ENCODE results near the gene DDX18.

The DDX18 gene

DNA sequence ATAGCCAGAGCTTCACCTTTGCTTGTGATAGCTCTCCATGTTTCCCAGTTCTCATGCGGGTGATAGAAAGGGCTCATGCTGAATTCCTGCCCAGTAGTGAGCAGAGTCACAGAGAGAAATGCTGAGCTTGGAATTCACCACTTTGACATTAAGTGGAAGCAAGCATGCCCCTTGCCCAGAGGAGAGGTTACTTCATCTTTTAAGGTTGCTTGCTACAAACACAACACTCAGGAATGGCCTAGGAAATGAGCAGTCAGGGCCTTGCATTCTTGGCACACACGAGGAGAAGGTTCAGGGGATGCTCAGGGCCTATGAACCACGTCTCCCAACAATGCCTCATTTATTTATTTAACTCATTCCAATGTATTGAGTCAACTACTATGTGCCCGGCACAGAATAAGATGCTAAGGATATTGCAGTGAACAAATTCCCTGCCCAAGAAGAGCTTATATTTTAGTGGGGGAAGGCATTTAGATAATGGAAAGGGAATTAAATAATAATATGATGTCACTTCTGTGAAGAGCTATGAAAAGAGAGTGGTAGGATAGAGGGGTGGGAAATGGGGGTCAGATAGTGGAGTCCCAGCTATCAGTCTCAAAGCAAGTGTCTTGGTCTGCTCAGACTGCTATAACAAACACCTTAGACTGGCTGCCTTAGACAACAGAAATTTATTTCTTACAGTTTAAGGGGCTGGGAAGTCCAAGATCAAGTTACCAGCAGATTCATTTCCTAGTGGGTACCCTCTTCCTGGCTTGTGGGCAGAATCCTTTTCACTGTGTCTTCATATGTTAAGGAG, 42.1 kb downstream of the DDX18 start:
- Histone ChIP-seq H3K79me2 (no peaks in the 10 kb centered on the region), H3K9ac (no peak overlapping the region), H3K27me3 (ENCODE audit: control insufficient read depth, insufficient read depth, low read length) (no peaks in the 10 kb centered on the region), H3K4me3 (ENCODE audit: low read depth, low read length) (no peak overlapping the region), H3K9me3 (ENCODE audit: control insufficient read depth, low read length) (no peaks in the 10 kb centered on the region), H3K27ac (peak overlapping the region; percentile 88), H3K4me1 (peaks cover 41% of the 10 kb centered on the region), H3K36me3 (ENCODE audit: control insufficient read depth, insufficient read depth, low read length) (no peaks in the 10 kb centered on the region), H2AFZ (peak overlapping the region; percentile 25), H3K4me2 (ENCODE audit: low read length) (no peak overlapping the region)
- TF ChIP-seq, protein P1, sequence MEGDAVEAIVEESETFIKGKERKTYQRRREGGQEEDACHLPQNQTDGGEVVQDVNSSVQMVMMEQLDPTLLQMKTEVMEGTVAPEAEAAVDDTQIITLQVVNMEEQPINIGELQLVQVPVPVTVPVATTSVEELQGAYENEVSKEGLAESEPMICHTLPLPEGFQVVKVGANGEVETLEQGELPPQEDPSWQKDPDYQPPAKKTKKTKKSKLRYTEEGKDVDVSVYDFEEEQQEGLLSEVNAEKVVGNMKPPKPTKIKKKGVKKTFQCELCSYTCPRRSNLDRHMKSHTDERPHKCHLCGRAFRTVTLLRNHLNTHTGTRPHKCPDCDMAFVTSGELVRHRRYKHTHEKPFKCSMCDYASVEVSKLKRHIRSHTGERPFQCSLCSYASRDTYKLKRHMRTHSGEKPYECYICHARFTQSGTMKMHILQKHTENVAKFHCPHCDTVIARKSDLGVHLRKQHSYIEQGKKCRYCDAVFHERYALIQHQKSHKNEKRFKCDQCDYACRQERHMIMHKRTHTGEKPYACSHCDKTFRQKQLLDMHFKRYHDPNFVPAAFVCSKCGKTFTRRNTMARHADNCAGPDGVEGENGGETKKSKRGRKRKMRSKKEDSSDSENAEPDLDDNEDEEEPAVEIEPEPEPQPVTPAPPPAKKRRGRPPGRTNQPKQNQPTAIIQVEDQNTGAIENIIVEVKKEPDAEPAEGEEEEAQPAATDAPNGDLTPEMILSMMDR (IDR thresholded peaks at IDR 0.05) = no peak

DNA sequence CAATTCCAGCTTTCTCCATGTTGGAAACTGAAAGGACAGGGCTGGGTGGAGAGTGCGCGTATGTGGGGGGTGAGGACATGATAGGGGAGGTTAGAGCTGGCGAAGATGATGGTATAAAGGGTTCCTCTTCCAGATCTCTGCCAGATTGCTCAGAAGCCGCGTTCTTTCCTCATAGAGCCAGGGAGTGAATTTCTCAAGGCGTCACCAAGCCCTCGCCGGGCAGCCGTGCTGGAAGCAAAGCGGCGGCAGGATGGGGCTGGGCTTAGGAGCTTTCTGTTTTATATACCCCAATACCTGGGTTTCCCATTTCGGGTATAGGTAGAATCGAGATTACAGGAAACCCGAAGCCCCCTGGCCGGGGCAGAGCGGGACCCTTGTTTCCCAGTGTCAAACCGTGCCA, 43.8 kb downstream of the DDX18 start:
- H3K9ac ChIP-seq = no peak overlapping the region
- peaks cover 32% of the 10 kb centered on the region for H3K4me1 ChIP-seq
- no peaks in the 10 kb centered on the region for H3K36me3 ChIP-seq (ENCODE audit: control insufficient read depth, insufficient read depth, low read length)
- no peaks in the 10 kb centered on the region for H3K27me3 ChIP-seq (ENCODE audit: control insufficient read depth, insufficient read depth, low read length)
- TF ChIP-seq, protein P1 (IDR thresholded peaks at IDR 0.05) = no peak
- no peak overlapping the region for H2AFZ ChIP-seq
- no peak overlapping the region for H3K27ac ChIP-seq
- no peaks in the 10 kb centered on the region for H3K9me3 ChIP-seq (ENCODE audit: control insufficient read depth, low read length)
- no peak overlapping the region for H3K4me3 ChIP-seq (ENCODE audit: low read depth, low read length)
- no peaks in the 10 kb centered on the region for H3K79me2 ChIP-seq
- no peak overlapping the region for H3K4me2 ChIP-seq (ENCODE audit: low read length)

DNA sequence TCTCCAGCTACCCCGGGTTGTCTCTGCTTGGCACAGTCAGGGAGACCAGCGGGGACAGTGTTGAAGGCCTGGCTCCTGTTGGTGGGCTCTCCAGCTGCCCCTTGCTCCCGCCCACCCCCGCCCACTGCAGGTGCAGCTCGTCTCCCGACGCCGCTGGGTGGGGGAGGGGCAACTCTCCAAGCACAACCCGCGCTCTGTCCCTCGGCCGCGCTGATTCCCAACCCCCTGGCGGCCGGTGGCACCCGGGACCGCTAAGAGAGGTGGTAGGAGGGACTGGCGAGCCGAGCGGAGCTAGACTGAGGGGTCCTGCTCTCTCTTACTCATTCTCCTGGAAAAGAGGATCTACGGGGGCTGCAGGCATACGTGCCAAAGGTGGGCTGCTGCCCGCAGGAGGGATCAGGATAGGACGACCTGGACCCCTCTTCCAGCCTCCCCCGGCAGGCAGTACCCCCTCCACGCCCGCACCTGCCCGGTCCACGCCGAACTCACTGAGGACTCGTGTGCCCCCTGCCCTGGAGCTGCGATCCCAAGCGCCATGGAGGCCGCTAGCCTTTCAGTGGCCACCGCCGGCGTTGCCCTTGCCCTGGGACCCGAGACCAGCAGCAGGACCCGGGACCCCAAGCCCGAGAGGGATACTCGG, 44.5 kb downstream of the DDX18 start:
- Histone ChIP-seq H3K4me2 (ENCODE audit: low read length) (no peak overlapping the region), H3K36me3 (ENCODE audit: control insufficient read depth, insufficient read depth, low read length) (no peaks in the 10 kb centered on the region), H3K4me1 (peaks cover 27% of the 10 kb centered on the region), H3K4me3 (ENCODE audit: low read depth, low read length) (no peak overlapping the region), H3K79me2 (no peaks in the 10 kb centered on the region), H2AFZ (no peak overlapping the region), H3K27me3 (ENCODE audit: control insufficient read depth, insufficient read depth, low read length) (no peaks in the 10 kb centered on the region), H3K9ac (no peak overlapping the region), H3K9me3 (ENCODE audit: control insufficient read depth, low read length) (no peaks in the 10 kb centered on the region), H3K27ac (no peak overlapping the region)
- TF ChIP-seq, protein P1 (IDR thresholded peaks at IDR 0.05) = no peak

DNA sequence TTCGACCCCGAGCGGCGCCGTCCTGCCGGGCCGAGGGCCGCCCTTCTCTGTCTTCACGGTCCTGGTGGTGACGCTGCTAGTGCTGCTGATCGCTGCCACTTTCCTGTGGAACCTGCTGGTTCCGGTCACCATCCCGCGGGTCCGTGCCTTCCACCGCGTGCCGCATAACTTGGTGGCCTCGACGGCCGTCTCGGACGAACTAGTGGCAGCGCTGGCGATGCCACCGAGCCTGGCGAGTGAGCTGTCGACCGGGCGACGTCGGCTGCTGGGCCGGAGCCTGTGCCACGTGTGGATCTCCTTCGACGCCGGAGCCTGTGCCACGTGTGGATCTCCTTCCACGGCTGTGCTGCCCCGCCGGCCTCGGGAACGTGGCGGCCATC, 45.0 kb downstream of the DDX18 start:
- Histone ChIP-seq H3K9ac (no peak overlapping the region), H3K4me2 (ENCODE audit: low read length) (peak overlapping the region; percentile 65), H3K4me1 (peaks cover 22% of the 10 kb centered on the region), H2AFZ (no peak overlapping the region), H3K4me3 (ENCODE audit: low read depth, low read length) (peak overlapping the region; percentile 47), H3K9me3 (ENCODE audit: control insufficient read depth, low read length) (no peaks in the 10 kb centered on the region), H3K27me3 (ENCODE audit: control insufficient read depth, insufficient read depth, low read length) (no peaks in the 10 kb centered on the region), H3K27ac (no peak overlapping the region), H3K79me2 (no peaks in the 10 kb centered on the region), H3K36me3 (ENCODE audit: control insufficient read depth, insufficient read depth, low read length) (no peaks in the 10 kb centered on the region)
- TF ChIP-seq, protein P1 (IDR thresholded peaks at IDR 0.05) = no peak
